ENCODE results near the gene CALHM3.
A peak's percentile ranks its signal among the peaks of the same experiment; 100 is the strongest.

CALHM3 gene

GRCh38 chr10:103474077-103474476 is 5.0 kb downstream of the CALHM3 start:
- no peak for DNase-seq (ENCODE audit: low spot score)

GRCh38 chr10:103473261-103473671 is 5.8 kb downstream of the CALHM3 start:
- DNase-seq (ENCODE audit: low spot score): no peak

GRCh38 chr10:103472005-103472404 is 7.0 kb downstream of the CALHM3 start:
- no peak for DNase-seq (ENCODE audit: low spot score)

- DNase-seq (ENCODE audit: low spot score): no peak
Observed at GRCh38 chr10:103470761-103471653, 8.0 kb downstream of the CALHM3 start.

DNA sequence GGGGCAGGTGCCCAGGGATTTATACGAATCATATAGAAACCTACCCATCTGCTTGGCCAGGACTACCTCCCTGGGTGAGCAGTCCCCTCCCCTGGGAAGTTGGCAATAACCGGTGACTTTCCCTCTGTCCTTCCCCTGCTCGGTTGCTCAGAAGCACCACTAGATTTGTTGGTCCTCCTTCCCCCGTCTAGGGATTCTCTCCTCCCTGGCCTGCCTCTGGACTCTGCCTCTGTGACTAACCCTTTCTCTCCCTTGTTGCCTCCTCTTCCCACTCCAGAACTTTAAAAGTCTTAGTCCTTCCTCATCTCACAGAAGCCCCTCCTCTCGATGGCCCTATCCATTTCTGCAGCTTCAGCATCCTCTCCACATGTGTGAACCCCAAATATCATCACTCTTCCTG is 9.8 kb downstream of the CALHM3 start:
- DNase-seq (ENCODE audit: low spot score): no peak

- DNase-seq (ENCODE audit: low spot score): no peak
Observed at GRCh38 chr10:103467406-103467805, 11.6 kb downstream of the CALHM3 start.

- DNase-seq (ENCODE audit: low spot score): no peak
Observed at GRCh38 chr10:103466734-103467133, 12.3 kb downstream of the CALHM3 start.

- DNase-seq (ENCODE audit: low spot score): no peak
Observed at GRCh38 chr10:103465411-103466179, 13.4 kb downstream of the CALHM3 start.

GRCh38 chr10:103463499-103463898 is 15.5 kb downstream of the CALHM3 start:
- no peak for DNase-seq (ENCODE audit: low spot score)

DNA sequence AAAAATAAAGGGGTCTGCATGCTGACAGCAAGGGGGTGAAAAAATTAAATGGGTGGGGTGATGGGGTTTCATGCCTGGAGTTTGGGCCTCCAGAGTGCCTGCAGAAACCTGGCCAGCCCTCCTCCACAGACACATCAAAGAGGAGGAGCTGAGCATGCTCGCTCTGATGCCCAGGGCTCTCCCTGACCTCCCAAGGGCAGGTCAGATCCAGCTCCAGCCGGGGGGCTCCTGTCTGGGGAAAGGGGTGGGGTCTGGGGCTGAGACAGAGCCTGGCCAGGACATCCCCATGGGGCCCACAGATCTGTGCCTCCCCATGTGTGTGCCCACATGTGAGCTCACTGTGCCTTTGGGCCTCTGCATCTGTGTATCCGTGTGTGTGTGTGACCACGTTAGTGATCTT is 19.4 kb downstream of the CALHM3 start:
- DNase-seq (ENCODE audit: low spot score): no peak

- no peak for DNase-seq (ENCODE audit: low spot score)
Observed at GRCh38 chr10:103458720-103459119, 20.3 kb downstream of the CALHM3 start, which contains the start of gene CALHM1. CALHM1 (minus strand) TSS chr10:103458900; CDS start chr10:103458751, 149 bp downstream.

- DNase-seq (ENCODE audit: low spot score): no peak
Observed at GRCh38 chr10:103457896-103458583, 21.0 kb downstream of the CALHM3 start.

- no peak for DNase-seq (ENCODE audit: low spot score)
Observed at GRCh38 chr10:103457176-103457712, 21.8 kb downstream of the CALHM3 start.

- no peak for DNase-seq (ENCODE audit: low spot score)
Observed at GRCh38 chr10:103456074-103456660, 22.9 kb downstream of the CALHM3 start.

- DNase-seq (ENCODE audit: low spot score): no peak
Observed at GRCh38 chr10:103455235-103455634, 23.8 kb downstream of the CALHM3 start.

DNA sequence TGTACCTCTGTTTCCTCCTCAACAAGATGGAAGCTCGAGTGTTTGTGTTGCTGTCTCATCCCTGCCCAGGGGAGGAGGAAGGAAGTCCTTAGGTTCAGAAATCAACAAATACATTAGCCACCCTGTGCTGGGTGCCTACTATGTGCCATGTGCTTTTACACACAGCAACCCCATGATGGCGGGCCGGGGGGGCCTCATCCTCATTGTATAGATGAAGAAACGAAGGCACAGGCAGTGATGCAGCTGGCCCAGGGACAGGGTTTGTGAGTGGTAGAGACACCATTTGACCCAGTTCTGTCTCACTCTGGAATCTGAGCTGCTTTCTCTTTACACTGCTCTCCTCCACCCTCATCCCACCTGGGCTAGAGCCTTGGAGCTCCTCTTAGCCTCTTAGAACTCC is 25.0 kb downstream of the CALHM3 start:
- no peak for DNase-seq (ENCODE audit: low spot score)

- DNase-seq (ENCODE audit: low spot score): no peak
Observed at GRCh38 chr10:103452506-103453230, 26.4 kb downstream of the CALHM3 start.

- DNase-seq (ENCODE audit: low spot score): peak; percentile 5
Observed at GRCh38 chr10:103451831-103452505, 27.1 kb downstream of the CALHM3 start, which contains the start of gene CALHM2. CALHM2 (minus strand) TSS chr10:103452370; CDS start chr10:103449941, 2,429 bp downstream.

- DNase-seq (ENCODE audit: low spot score): peak; percentile 7
Observed at GRCh38 chr10:103451091-103451813, 27.8 kb downstream of the CALHM3 start.
